GM23338 (cell line): ENCODE measurements around the gene CHP1. TPM values are rescaled to one million over a fixed set of nuclear protein-coding genes. Genes with fewer than 3 reads are reported as not detected.

Experiments used
- ATAC-seq: fragments of 200-7000 bp; cut with Tn5 transposase; 3 replicates; pipeline ENCODE4 v1.9.1; 2020
- DNase-seq: peaks from one replicate; pipeline ENCODE4 v3.0.0-alpha.2; 2015; ENCODE audit warnings: low spot score
- H2AFZ ChIP-seq: fragments of 200-600 bp; sonication (generic); 2 replicates; pipeline ENCODE4 v1.8.0; 2016; ENCODE audit warnings: antibody characterized with exemption, mild to moderate bottlenecking, moderate library complexity
- H3F3A ChIP-seq: fragments of 200-600 bp; sonication (generic); replicated peaks from 2 replicates; pipeline ENCODE4 v1.8.0; 2017; ENCODE audit warnings: antibody characterized with exemption, mixed run types, low read depth
- H3K27ac ChIP-seq: fragments of 200-600 bp; sonication (generic); 2 replicates; pipeline ENCODE4 v1.6.1; 2016; ENCODE audit warnings: low read depth
- H3K27me3 ChIP-seq: fragments of 200-600 bp; sonication (generic); 2 replicates; pipeline ENCODE4 v1.8.0; 2016; ENCODE audit warnings: mild to moderate bottlenecking, mixed run types, moderate library complexity; ENCODE audit not compliant: insufficient read depth
- H3K36me3 ChIP-seq: fragments of 200-600 bp; sonication (generic); 2 replicates; pipeline ENCODE4 v1.8.0; 2016; ENCODE audit warnings: mild to moderate bottlenecking; ENCODE audit not compliant: insufficient read depth
- H3K4me1 ChIP-seq: fragments of 200-600 bp; sonication (generic); 2 replicates; pipeline ENCODE4 v1.8.0; 2016; ENCODE audit warnings: mild to moderate bottlenecking, moderate library complexity; ENCODE audit not compliant: insufficient read depth
- H3K4me2 ChIP-seq: fragments of 200-600 bp; sonication (generic); 2 replicates; pipeline ENCODE4 v1.7.1; 2017; ENCODE audit warnings: mixed run types
- H3K4me3 ChIP-seq: fragments of 200-600 bp; sonication (generic); 2 replicates; pipeline ENCODE4 v1.6.1; 2016; ENCODE audit warnings: mixed run types
- H3K79me2 ChIP-seq: fragments of 200-600 bp; sonication (generic); replicated peaks from 2 replicates; pipeline ENCODE4 v1.8.0; 2017; ENCODE audit warnings: mild to moderate bottlenecking; ENCODE audit not compliant: insufficient read depth
- H3K9me2 ChIP-seq: fragments of 200-600 bp; sonication (generic); 2 replicates; pipeline ENCODE4 v1.8.0; 2017; ENCODE audit not compliant: insufficient read depth
- H4K20me1 ChIP-seq: fragments of 200-600 bp; sonication (generic); replicated peaks from 2 replicates; pipeline ENCODE4 v1.8.0; 2017; ENCODE audit warnings: mild to moderate bottlenecking; ENCODE audit not compliant: insufficient read depth
- H3K27ac Mint-ChIP-seq: 2 replicates; pipeline ENCODE4 v1.8.0; 2020; ENCODE audit warnings: inconsistent platforms, mild to moderate bottlenecking, moderate library complexity, mixed read lengths
- H3K27me3 Mint-ChIP-seq: 3 replicates; pipeline ENCODE4 v1.8.0; 2022; ENCODE audit warnings: low read depth, mild to moderate bottlenecking, moderate library complexity, mixed read lengths, inconsistent platforms; ENCODE audit not compliant: insufficient read depth, poor library complexity
- H3K36me3 Mint-ChIP-seq: 3 replicates; pipeline ENCODE4 v1.8.0; 2021; ENCODE audit warnings: low read depth, mild to moderate bottlenecking, inconsistent platforms, moderate library complexity, mixed read lengths
- H3K4me1 Mint-ChIP-seq: 3 replicates; pipeline ENCODE4 v1.8.0; 2020; ENCODE audit warnings: mild to moderate bottlenecking, inconsistent platforms, mixed read lengths
- H3K4me3 Mint-ChIP-seq: 3 replicates; pipeline ENCODE4 v1.8.0; 2021; ENCODE audit warnings: moderate library complexity, mild to moderate bottlenecking, inconsistent platforms, mixed read lengths
- H3K9me3 Mint-ChIP-seq: 3 replicates; pipeline ENCODE4 v1.8.0; 2020; ENCODE audit warnings: moderate library complexity, mild to moderate bottlenecking, inconsistent platforms, mixed read lengths
- CREB1 ChIP-seq: fragments of 250-450 bp; sonication (Bioruptor Pico); IDR thresholded peaks from 2 replicates; pipeline ENCODE4 v1.5.0; 2020; ENCODE audit warnings: low read depth, mild to moderate bottlenecking, moderate library complexity
- CTCF ChIP-seq, 2 experiments: fragments of 200-600 bp in 1 of 2; sonication (generic) in 1 of 2; conservative IDR thresholded peaks; 2 replicates each; pipeline versions ENCODE4 v1.5.1 to v1.6.1; 2016 to 2017; ENCODE audit warnings: antibody characterized with exemption in 2 of 2, low read depth in 2 of 2, mild to moderate bottlenecking in 2 of 2, moderate library complexity in 1 of 2
- ETS1 ChIP-seq: IDR thresholded peaks from 2 replicates; pipeline ENCODE4 v1.6.1; 2016; ENCODE audit warnings: antibody characterized with exemption
- EZH2 ChIP-seq: fragments of 200-600 bp; sonication (generic); IDR thresholded peaks from one replicate; pipeline ENCODE4 v1.8.0; 2017; ENCODE audit warnings: antibody characterized with exemption, mild to moderate bottlenecking, low read depth; ENCODE audit not compliant: unreplicated experiment
- EZH2phosphoT487 ChIP-seq: fragments of 200-600 bp; sonication (generic); IDR thresholded peaks from one replicate; pipeline ENCODE4 v1.8.1; 2018; ENCODE audit warnings: antibody characterized with exemption; ENCODE audit not compliant: unreplicated experiment
- JUNB ChIP-seq: IDR thresholded peaks from one replicate; pipeline ENCODE4 v1.6.1; 2016; ENCODE audit warnings: antibody characterized with exemption; ENCODE audit not compliant: unreplicated experiment
- NANOG ChIP-seq: IDR thresholded peaks from 2 replicates; pipeline ENCODE4 v1.6.1; 2016; ENCODE audit warnings: antibody characterized with exemption, borderline replicate concordance
- POLR2AphosphoS5 ChIP-seq: IDR thresholded peaks from 2 replicates; pipeline ENCODE4 v1.6.1; 2016; ENCODE audit warnings: antibody characterized with exemption, low read depth
- REST ChIP-seq: IDR thresholded peaks from one replicate; pipeline ENCODE4 v1.6.1; 2018; ENCODE audit warnings: antibody characterized with exemption; ENCODE audit not compliant: unreplicated experiment
- STAT1 ChIP-seq: IDR thresholded peaks from one replicate; pipeline ENCODE4 v1.6.1; 2016; ENCODE audit warnings: antibody characterized with exemption; ENCODE audit not compliant: unreplicated experiment
- ZNF114 ChIP-seq: fragments of 250-450 bp; sonication (Bioruptor Pico); IDR thresholded peaks from 2 replicates; pipeline ENCODE4 v1.5.0; 2020; ENCODE audit warnings: mild to moderate bottlenecking, moderate library complexity
- ZNF331 ChIP-seq: fragments of 250-450 bp; sonication (Bioruptor Pico); IDR thresholded peaks from 2 replicates; pipeline ENCODE4 v1.5.0; 2020; ENCODE audit warnings: low read depth, mild to moderate bottlenecking, moderate library complexity
- ZNF462 ChIP-seq: fragments of 250-450 bp; sonication (Bioruptor Pico); IDR thresholded peaks from 2 replicates; pipeline ENCODE4 v1.5.0; 2020; ENCODE audit warnings: mild to moderate bottlenecking, moderate library complexity
- polyA plus RNA-seq: library from polyadenylated mRNA; unstranded; fragments of >200 nt; fragmentation: Nextera tagmentation; extraction: Ambion mirVana; gene quantifications from 2 replicates; pipeline ENCODE4 v1.2.1, GENCODE V29; 2016
- total RNA-seq: library from RNA; depleted of rRNA; stranded (reverse); fragments of >200 nt; shearing (Covaris generic); gene quantifications from 2 replicates; pipeline ENCODE4 v1.2.3, GENCODE V29; 2014

Gene CHP1
- total and polyA plus RNA-seq, 2 experiments from 2014 or later, result 62.3 to 109 TPM

- TF ChIP-seq POLR2AphosphoS5, result no peak
- TF ChIP-seq EZH2phosphoT487, result no peak
- TF ChIP-seq CREB1, result no peak
- no peak for TF ChIP-seq ZNF331 (CRISPR knock-in tag)
Measured at GRCh38 chr15:41276831-41277230, 45.8 kb downstream of the CHP1 start (continued).

- DNase-seq (no peak), ATAC-seq (no peak)
- Histone ChIP-seq H3K4me1 (0 out of 2 replicates have a peak, but pooled peaks cover 5% of the 10 kb centered on the region), H3K9me2 (no peaks in the 10 kb centered on the region), H2AFZ (no peak overlapping the region), H3K4me2 (no peak overlapping the region), H3K27ac (no peak overlapping the region), H3K4me3 (no peak overlapping the region), H3K27me3 (no peaks in the 10 kb centered on the region), H3K36me3 (peaks cover 9% of the 10 kb centered on the region; the same call in 1 of the 2 replicates), H4K20me1 (no peaks in the 10 kb centered on the region), H3F3A (peaks cover 3% of the 10 kb centered on the region; the same call in 1 of the 2 replicates), H3K79me2 (no peaks in the 10 kb centered on the region)
- peaks cover 29% of the 10 kb centered on the region for H3K36me3 Mint-ChIP-seq
- no peaks in the 10 kb centered on the region for H3K9me3 Mint-ChIP-seq
- TF ChIP-seq EZH2phosphoT487 (no peak), NANOG (no peak), ZNF331 (CRISPR knock-in tag) (no peak), EZH2 (no peak), ZNF114 (CRISPR knock-in tag) (no peak), REST (no peak), STAT1 (no peak), CTCF (conservative IDR thresholded peaks at IDR 0.05; ENCODE audit: low read depth in 2 of 2) (no peak), ETS1 (no peak), ZNF462 (CRISPR knock-in tag) (no peak), JUNB (no peak)
- peaks cover 9% of the 10 kb centered on the region; the same call in 2 of the 3 replicates for H3K4me1 Mint-ChIP-seq
- no peak overlapping the region for H3K4me3 Mint-ChIP-seq
- H3K27me3 Mint-ChIP-seq, result peaks cover 4% of the 10 kb centered on the region
- H3K27ac Mint-ChIP-seq, result no peak overlapping the region
Measured at GRCh38 chr15:41278319-41278718, 47.3 kb downstream of the CHP1 start.
